ENCODE results near the gene COL9A3.
A peak's percentile ranks its signal among the peaks of the same experiment; 100 is the strongest.

The COL9A3 gene

DNA sequence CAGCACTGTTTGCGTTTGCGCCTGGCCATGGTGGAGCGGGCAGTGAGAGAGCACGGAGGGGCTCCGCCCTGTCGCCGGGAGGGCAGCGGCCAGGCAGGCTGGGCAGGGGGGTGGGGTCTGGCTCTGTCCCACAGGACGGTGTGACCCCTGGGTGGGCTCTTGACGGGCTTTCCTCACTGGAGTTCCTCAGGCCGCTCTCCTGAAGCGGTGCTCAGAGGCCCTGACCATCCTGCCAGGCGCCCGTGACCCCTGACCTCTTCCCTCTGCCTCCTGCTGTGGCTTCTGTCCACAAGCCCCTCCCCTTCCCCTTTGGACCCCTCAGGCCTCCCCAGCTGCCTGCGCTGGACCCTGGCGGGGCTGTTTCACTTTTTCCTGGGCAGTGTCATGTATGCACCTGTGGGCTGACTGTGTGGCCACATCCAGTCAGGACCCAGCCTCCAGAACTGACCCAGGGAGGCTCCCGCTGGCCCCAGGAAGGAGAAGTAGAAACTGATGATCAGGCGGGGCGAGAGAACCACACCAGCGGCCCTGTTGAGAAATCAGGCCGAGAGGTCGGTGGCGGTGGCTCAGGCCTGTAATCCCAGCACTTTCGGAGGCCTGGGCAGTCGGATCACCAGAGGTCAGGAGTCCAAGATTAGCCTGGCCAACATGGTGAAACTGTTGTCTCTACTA lies 11.0 kb upstream of the COL9A3 start:
- TF ChIP-seq, protein P1, sequence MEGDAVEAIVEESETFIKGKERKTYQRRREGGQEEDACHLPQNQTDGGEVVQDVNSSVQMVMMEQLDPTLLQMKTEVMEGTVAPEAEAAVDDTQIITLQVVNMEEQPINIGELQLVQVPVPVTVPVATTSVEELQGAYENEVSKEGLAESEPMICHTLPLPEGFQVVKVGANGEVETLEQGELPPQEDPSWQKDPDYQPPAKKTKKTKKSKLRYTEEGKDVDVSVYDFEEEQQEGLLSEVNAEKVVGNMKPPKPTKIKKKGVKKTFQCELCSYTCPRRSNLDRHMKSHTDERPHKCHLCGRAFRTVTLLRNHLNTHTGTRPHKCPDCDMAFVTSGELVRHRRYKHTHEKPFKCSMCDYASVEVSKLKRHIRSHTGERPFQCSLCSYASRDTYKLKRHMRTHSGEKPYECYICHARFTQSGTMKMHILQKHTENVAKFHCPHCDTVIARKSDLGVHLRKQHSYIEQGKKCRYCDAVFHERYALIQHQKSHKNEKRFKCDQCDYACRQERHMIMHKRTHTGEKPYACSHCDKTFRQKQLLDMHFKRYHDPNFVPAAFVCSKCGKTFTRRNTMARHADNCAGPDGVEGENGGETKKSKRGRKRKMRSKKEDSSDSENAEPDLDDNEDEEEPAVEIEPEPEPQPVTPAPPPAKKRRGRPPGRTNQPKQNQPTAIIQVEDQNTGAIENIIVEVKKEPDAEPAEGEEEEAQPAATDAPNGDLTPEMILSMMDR (IDR thresholded peaks at IDR 0.05) = no peak

DNA sequence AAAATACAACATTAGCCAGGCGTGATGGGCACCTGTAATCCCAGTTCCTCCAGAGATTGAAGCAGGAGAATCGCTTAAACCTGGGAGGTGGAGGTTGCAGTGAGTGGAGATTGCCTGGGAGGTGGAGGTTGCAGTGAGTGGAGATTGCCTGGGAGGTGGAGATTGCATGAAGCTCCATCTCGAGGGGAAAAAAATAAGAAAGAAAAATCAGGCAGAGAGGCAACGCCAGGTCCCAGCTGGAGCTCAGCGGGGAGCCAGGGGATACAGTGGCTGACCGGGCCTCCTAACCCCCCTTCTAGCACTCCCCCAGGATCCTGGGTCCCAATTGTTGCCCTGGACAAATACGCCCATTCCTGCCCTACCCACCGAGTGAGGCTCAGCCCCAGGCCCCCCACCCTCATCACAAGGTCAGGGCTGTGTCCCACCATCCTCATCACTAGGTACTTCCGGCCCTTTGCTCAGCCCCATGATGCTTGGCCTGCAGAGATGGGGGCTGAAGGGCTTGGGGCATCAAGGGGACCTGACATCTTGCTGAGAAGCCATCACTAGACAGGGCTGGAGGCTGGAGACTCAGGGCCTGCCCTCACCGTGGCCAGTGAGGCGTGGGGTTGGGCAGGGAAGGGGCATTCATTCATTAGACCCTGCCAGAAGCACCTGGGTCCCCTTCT lies 10.3 kb upstream of the COL9A3 start:
- TF ChIP-seq, protein P1 (IDR thresholded peaks at IDR 0.05) = no peak

DNA sequence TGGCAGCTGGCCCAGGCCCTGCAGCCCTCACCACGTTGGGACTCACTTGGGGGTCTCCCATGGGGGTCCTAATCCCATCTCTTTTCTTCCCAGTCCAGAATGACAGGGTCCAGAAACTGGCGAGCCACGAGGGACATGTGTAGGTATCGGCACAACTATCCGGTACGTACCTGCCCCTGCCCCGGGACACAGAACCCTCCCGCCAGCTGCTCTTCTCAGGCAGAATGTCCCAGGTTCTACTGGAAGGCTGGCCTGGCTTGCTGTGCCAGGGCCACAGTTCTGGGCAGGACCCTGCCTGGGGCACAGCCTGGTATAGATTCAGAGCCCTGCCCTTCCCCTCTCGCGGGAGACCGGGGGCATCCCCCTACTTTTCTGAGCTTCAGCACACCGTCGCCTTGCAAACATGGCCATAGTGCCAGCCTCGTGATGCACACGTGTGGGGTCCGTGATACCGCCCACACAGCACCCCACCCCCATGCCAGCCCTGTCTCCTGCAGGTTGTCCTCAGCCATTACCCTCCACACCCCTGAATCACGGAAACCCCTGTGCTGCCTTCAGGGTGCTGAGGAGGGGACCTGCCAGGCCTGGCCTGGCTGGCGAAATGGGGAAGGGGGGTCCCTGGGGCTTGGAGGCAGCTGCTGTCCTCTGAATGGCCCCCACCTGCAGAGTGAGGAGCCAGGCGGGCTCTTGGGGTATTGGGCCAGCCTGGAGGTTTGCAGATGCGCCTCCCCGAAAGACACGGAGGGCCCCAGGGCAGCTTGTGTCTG lies 9.2 kb upstream of the COL9A3 start:
- TF ChIP-seq, protein P1 (IDR thresholded peaks at IDR 0.05) = no peak

- TF ChIP-seq, protein P1 (IDR thresholded peaks at IDR 0.05) = peak; percentile 96
Measured at GRCh38 chr20:62808211-62808865, 8.5 kb upstream of the COL9A3 start.

GRCh38 chr20:62809530-62810428 lies 7.1 kb upstream of the COL9A3 start:
- TF ChIP-seq, protein P1 (IDR thresholded peaks at IDR 0.05) = no peak

- TF ChIP-seq, protein P1 (IDR thresholded peaks at IDR 0.05) = no peak
Measured at GRCh38 chr20:62811320-62811719, 5.5 kb upstream of the COL9A3 start.
